Measurements from ENCODE around the gene CBX4. TPM values are rescaled to one million over a fixed set of nuclear protein-coding genes. Genes with fewer than 3 reads are reported as not detected.
A peak's percentile ranks its signal among the peaks of the same experiment; 100 is the strongest.

The CBX4 gene
- total RNA-seq, 2 donors from 2014 or later = 4.2 to 4.9 TPM

- H3K9ac ChIP-seq (ENCODE audit: extremely low read depth, low read length, poor library complexity, severe bottlenecking) = no peak overlapping the region
- H3K27me3 Mint-ChIP-seq (ENCODE audit: insufficient read depth) = peaks cover 99% of the 10 kb centered on the region
- H3K27me3 ChIP-seq (ENCODE audit: control insufficient read depth, insufficient read depth, low read length, poor library complexity, severe bottlenecking) = peaks cover 81% of the 10 kb centered on the region
- H3K36me3 Mint-ChIP-seq (ENCODE audit: low read depth) = no peaks in the 10 kb centered on the region
- H3K4me3 ChIP-seq (ENCODE audit: low read length) = no peak overlapping the region
- H3K9me3 ChIP-seq (ENCODE audit: control insufficient read depth, low read length) = no peaks in the 10 kb centered on the region
- no peaks in the 10 kb centered on the region for H3K36me3 ChIP-seq (ENCODE audit: control insufficient read depth, insufficient read depth, low read length)
- H3K27ac Mint-ChIP-seq = no peak overlapping the region
- DNase-seq = peak; percentile 72
- no peak overlapping the region for H3K4me3 Mint-ChIP-seq
- no peaks in the 10 kb centered on the region for H3K9me3 Mint-ChIP-seq
- H3K4me1 ChIP-seq (ENCODE audit: control insufficient read depth, insufficient read depth, low read length) = peaks cover 8% of the 10 kb centered on the region
- no peak for TF ChIP-seq CTCF (conservative IDR thresholded peaks at IDR 0.05)
- 55 to 63% methylated on average over 4 to 8 of the region's 8 CpGs for WGBS, 2 experiments (ENCODE audit: insufficient coverage in 1 of 2, insufficient read length in 1 of 2)
- peaks cover 28% of the 10 kb centered on the region for H3K4me1 Mint-ChIP-seq
- H3K27ac ChIP-seq (ENCODE audit: low read depth, low read length) = no peak overlapping the region
Measured at GRCh38 chr17:79830303-79830702, 8.9 kb downstream of the CBX4 start.

- Histone ChIP-seq H3K4me3 (ENCODE audit: low read length) (no peak overlapping the region), H3K36me3 (ENCODE audit: control insufficient read depth, insufficient read depth, low read length) (no peaks in the 10 kb centered on the region), H3K27ac (ENCODE audit: low read depth, low read length) (no peak overlapping the region), H3K9ac (ENCODE audit: extremely low read depth, low read length, poor library complexity, severe bottlenecking) (no peak overlapping the region), H3K27me3 (ENCODE audit: control insufficient read depth, insufficient read depth, low read length, poor library complexity, severe bottlenecking) (peaks cover 81% of the 10 kb centered on the region), H3K9me3 (ENCODE audit: control insufficient read depth, low read length) (no peaks in the 10 kb centered on the region), H3K4me1 (ENCODE audit: control insufficient read depth, insufficient read depth, low read length) (peaks cover 8% of the 10 kb centered on the region)
- 92% methylated on average over 2 of the region's 2 CpGs; no CpG with 5 or more reads in 1 of the 2 experiments for WGBS, 2 experiments (ENCODE audit: insufficient coverage in 1 of 2, insufficient read length in 1 of 2)
- Mint-ChIP-seq H3K27me3 (ENCODE audit: insufficient read depth) (peaks cover 99% of the 10 kb centered on the region), H3K4me1 (peaks cover 25% of the 10 kb centered on the region), H3K36me3 (ENCODE audit: low read depth) (peaks cover 1% of the 10 kb centered on the region), H3K27ac (no peak overlapping the region), H3K4me3 (no peak overlapping the region), H3K9me3 (peaks cover under 1% of the 10 kb centered on the region)
- no peak for TF ChIP-seq CTCF (conservative IDR thresholded peaks at IDR 0.05)
- no peak for DNase-seq
Measured at GRCh38 chr17:79829457-79829856, 9.8 kb downstream of the CBX4 start.

- H3K9me3 ChIP-seq (ENCODE audit: control insufficient read depth, low read length) = no peaks in the 10 kb centered on the region
- H3K4me3 ChIP-seq (ENCODE audit: low read length) = no peak overlapping the region
- Mint-ChIP-seq H3K27ac (no peak overlapping the region), H3K9me3 (peaks cover 3% of the 10 kb centered on the region), H3K4me1 (peaks cover 25% of the 10 kb centered on the region), H3K4me3 (no peak overlapping the region), H3K27me3 (ENCODE audit: insufficient read depth) (peaks cover 98% of the 10 kb centered on the region), H3K36me3 (ENCODE audit: low read depth) (peaks cover 3% of the 10 kb centered on the region)
- peaks cover 8% of the 10 kb centered on the region for H3K4me1 ChIP-seq (ENCODE audit: control insufficient read depth, insufficient read depth, low read length)
- H3K27ac ChIP-seq (ENCODE audit: low read depth, low read length) = no peak overlapping the region
- no peak for TF ChIP-seq CTCF (conservative IDR thresholded peaks at IDR 0.05)
- H3K27me3 ChIP-seq (ENCODE audit: control insufficient read depth, insufficient read depth, low read length, poor library complexity, severe bottlenecking) = peaks cover 80% of the 10 kb centered on the region
- no peak for DNase-seq
- H3K9ac ChIP-seq (ENCODE audit: extremely low read depth, low read length, poor library complexity, severe bottlenecking) = no peak overlapping the region
- WGBS, 2 experiments (ENCODE audit: insufficient coverage in 1 of 2, insufficient read length in 1 of 2) = 80 to 96% methylated on average over 1 to 2 of the region's 2 CpGs
- no peaks in the 10 kb centered on the region for H3K36me3 ChIP-seq (ENCODE audit: control insufficient read depth, insufficient read depth, low read length)
Measured at GRCh38 chr17:79829004-79829403, 10.2 kb downstream of the CBX4 start.

All from endodermal cell (in vitro differentiated cells).